Neural cell (in vitro differentiated cells): ENCODE results near the gene LYSMD3.

Source experiments
- CTCF ChIP-seq: fragments of 450-650 bp; IDR thresholded peaks from 2 replicates; pipeline ENCODE4 v1.5.1; 2014; ENCODE audit warnings: antibody characterized with exemption, mild to moderate bottlenecking, moderate library complexity; ENCODE audit not compliant: poor library complexity, severe bottlenecking
- TAF1 ChIP-seq: IDR thresholded peaks from 2 replicates; pipeline ENCODE4 v1.6.1; 2012; ENCODE audit warnings: low read depth

- TF ChIP-seq CTCF, result no peak
- no peak for TF ChIP-seq TAF1
Observed at GRCh38 chr5:90550963-90551362, 21.6 kb upstream of the LYSMD3 start.
